Measurements from ENCODE around the gene TACO1.

Gene TACO1

DNA sequence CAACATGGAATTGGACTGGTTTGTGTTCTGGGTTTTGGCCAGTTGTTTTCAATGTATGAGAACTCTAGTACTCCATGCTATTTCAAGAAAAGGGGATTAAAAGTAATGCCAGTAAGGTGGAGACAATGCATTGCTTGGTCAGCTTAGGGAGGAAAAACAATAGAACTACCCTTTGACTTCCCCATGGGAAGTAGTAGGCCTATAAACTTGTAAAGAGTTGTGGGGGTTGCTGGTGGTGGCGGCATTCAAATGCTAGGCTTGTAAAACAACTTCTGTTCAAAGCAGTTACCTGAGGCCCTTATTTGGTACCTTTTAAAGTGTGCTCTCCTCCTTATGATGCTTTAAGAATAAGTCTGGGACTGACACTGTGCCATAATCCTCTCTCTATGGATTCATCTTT, 30.9 kb downstream of the TACO1 start:
- Histone ChIP-seq H3K4me3 (ENCODE audit: low read length) (no peak overlapping the region), H3K27me3 (ENCODE audit: control insufficient read depth, insufficient read depth, low read length) (no peaks in the 10 kb centered on the region), H3K4me1 (ENCODE audit: control insufficient read depth, insufficient read depth, low read length) (peaks cover 17% of the 10 kb centered on the region), H3K36me3 (ENCODE audit: control insufficient read depth, insufficient read depth, low read length) (peaks cover 7% of the 10 kb centered on the region), H3K9ac (ENCODE audit: low read length) (no peak overlapping the region), H3K27ac (ENCODE audit: low read depth, low read length) (no peak overlapping the region)

DNA sequence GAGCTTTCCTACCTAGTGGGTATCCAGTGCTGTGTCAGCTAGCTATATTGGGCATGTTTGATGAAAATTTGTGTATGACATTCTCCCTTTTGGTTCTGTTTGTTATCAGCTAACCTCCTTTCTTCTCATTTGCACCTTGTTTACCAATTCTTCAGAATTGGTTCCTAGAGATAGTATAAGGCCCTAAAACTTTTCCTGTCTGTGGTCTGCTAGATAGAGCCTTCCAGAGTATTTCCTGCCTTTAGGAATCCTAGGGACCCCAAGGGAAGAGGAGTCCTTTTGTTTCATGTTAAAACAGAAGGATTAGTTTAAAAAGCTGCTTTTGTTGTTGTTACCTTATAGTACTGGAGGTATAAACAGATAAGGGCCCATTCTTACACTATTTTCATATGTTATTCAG, 33.0 kb downstream of the TACO1 start:
- Histone ChIP-seq H3K9ac (ENCODE audit: low read length) (no peak overlapping the region), H3K4me1 (ENCODE audit: control insufficient read depth, insufficient read depth, low read length) (peaks cover 22% of the 10 kb centered on the region), H3K27me3 (ENCODE audit: control insufficient read depth, insufficient read depth, low read length) (no peaks in the 10 kb centered on the region), H3K4me3 (ENCODE audit: low read length) (no peak overlapping the region), H3K36me3 (ENCODE audit: control insufficient read depth, insufficient read depth, low read length) (peaks cover 10% of the 10 kb centered on the region), H3K27ac (ENCODE audit: low read depth, low read length) (no peak overlapping the region)

DNA sequence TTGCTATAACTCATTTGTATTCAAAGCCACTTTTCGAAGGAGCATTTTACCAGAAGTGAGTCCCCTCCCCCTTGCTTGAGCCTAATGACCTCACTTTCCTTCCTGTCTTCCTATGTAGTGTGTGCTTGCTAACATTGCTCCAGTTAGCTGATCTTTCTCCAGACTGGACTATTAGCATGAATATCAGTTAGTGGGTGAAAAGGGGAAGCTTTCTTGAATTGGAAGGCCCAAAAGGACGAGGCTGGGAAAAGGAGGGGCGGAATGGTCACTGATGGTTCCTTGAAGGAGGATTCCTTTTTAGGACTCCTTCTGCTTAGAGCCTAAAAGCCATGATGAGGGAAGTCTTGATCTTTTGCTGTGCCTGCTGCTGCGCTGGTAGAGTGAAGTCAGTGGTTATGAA, 33.5 kb downstream of the TACO1 start:
- H3K4me1 ChIP-seq (ENCODE audit: control insufficient read depth, insufficient read depth, low read length) = peaks cover 22% of the 10 kb centered on the region
- peaks cover 10% of the 10 kb centered on the region for H3K36me3 ChIP-seq (ENCODE audit: control insufficient read depth, insufficient read depth, low read length)
- no peak overlapping the region for H3K9ac ChIP-seq (ENCODE audit: low read length)
- no peaks in the 10 kb centered on the region for H3K27me3 ChIP-seq (ENCODE audit: control insufficient read depth, insufficient read depth, low read length)
- peak overlapping the region; percentile 16 for H3K27ac ChIP-seq (ENCODE audit: low read depth, low read length)
- no peak overlapping the region for H3K4me3 ChIP-seq (ENCODE audit: low read length)

DNA sequence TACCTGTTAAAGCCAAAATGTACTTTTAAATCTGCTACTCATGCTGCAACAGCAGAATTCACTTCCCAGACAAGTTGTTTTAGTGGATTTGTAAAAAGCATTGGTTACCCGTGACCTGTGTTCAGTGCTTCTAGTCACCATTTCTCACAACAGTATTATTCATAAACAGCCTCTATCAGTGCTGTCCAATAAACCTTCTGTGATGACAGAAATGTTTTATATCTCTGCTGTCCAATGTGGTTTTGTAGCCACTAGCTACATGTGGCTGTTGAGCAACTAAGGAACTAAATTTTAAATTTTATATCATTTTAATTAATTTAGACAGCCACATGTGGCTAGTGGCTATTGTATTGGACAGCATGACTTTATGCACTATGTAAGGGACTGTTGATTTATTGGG, 34.1 kb downstream of the TACO1 start:
- Histone ChIP-seq H3K36me3 (ENCODE audit: control insufficient read depth, insufficient read depth, low read length) (peaks cover 10% of the 10 kb centered on the region), H3K27ac (ENCODE audit: low read depth, low read length) (peak overlapping the region; percentile 16), H3K4me1 (ENCODE audit: control insufficient read depth, insufficient read depth, low read length) (peaks cover 22% of the 10 kb centered on the region), H3K4me3 (ENCODE audit: low read length) (no peak overlapping the region), H3K27me3 (ENCODE audit: control insufficient read depth, insufficient read depth, low read length) (no peaks in the 10 kb centered on the region), H3K9ac (ENCODE audit: low read length) (no peak overlapping the region)

DNA sequence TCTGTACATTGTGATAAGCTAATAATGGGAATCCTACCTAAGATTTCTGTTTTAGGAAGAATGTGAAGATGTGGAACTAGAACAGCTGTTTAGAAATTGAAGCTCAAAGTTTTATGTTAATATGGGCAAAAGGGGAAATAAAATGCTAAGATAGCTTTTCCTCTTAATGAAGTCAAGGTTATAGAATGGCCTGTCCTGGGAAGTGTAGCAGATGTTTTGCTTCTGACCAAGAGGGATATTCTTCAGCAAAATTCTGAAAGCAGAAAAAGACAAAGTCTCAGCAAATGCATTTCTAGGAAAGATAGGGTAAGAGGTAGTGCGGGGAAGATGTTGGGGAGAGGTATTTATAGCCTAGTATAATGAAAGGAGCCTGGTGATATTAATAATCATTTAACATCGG, 34.6 kb downstream of the TACO1 start:
- H3K9ac ChIP-seq (ENCODE audit: low read length) = no peak overlapping the region
- no peak overlapping the region for H3K4me3 ChIP-seq (ENCODE audit: low read length)
- no peak overlapping the region for H3K27ac ChIP-seq (ENCODE audit: low read depth, low read length)
- H3K36me3 ChIP-seq (ENCODE audit: control insufficient read depth, insufficient read depth, low read length) = peaks cover 10% of the 10 kb centered on the region
- H3K4me1 ChIP-seq (ENCODE audit: control insufficient read depth, insufficient read depth, low read length) = peaks cover 22% of the 10 kb centered on the region
- H3K27me3 ChIP-seq (ENCODE audit: control insufficient read depth, insufficient read depth, low read length) = no peaks in the 10 kb centered on the region

DNA sequence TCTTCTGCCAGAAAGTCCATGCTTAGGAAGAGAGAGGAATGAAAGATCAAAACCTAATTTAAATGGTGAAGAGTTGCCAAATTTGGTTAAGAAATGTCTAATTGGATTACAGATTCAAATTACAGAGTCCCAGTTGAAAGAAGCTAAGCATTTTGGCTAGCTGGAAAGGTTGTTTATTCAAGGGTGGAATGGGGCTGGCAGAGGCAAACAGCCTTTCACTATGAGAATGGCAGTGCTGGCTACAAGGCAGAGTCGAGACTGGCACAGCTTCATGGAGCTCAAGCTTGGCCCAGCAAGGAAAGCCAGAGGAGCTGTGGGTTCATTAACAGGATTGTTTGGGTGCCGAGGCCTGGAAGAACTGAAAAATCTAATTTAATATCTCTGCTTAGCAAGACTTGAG, 35.1 kb downstream of the TACO1 start:
- H3K4me1 ChIP-seq (ENCODE audit: control insufficient read depth, insufficient read depth, low read length) = peaks cover 22% of the 10 kb centered on the region
- peaks cover 10% of the 10 kb centered on the region for H3K36me3 ChIP-seq (ENCODE audit: control insufficient read depth, insufficient read depth, low read length)
- H3K27me3 ChIP-seq (ENCODE audit: control insufficient read depth, insufficient read depth, low read length) = no peaks in the 10 kb centered on the region
- no peak overlapping the region for H3K4me3 ChIP-seq (ENCODE audit: low read length)
- H3K27ac ChIP-seq (ENCODE audit: low read depth, low read length) = no peak overlapping the region
- H3K9ac ChIP-seq (ENCODE audit: low read length) = no peak overlapping the region

DNA sequence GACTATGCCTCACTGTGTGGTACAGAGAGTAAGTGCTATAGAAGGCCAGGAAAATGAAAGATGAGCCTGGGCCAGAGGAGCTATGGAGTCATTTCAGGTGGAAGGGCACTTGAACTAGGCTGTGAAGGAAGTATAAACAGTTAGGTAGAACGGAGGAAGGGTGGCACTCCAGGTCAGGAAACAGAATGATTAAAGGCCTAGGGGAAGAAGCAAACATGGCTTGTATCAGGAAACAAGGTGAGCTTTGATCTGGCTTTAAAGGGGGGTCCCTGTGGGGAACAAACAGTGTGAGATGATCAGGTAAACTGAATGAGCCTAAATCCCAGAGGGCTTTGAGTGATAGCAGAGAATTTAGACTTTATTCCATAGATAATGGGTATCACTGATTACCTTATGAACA, 38.4 kb downstream of the TACO1 start:
- Histone ChIP-seq H3K4me1 (ENCODE audit: control insufficient read depth, insufficient read depth, low read length) (peaks cover 18% of the 10 kb centered on the region), H3K4me3 (ENCODE audit: low read length) (no peak overlapping the region), H3K9ac (ENCODE audit: low read length) (no peak overlapping the region)

DNA sequence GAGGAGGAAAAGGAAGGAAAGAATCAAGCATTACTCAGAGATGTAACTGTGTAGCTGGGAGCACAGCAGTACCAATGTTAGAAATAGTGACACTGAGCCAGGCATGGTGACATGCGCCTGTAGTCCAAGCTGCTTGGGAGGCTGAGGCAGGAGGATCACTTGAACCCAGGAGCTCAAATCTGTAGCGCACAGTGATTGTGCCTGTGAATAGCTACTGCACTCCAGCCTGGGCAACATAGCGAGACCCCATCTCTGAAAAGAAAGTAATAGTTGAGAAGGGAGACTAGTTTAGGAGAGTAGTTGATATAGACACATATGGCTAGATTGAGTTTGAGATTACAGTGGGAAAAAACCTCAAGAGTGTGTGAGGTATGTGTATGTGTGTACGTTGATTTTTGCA, 39.3 kb downstream of the TACO1 start:
- no peak overlapping the region for H3K9ac ChIP-seq (ENCODE audit: low read length)
- no peak overlapping the region for H3K27ac ChIP-seq (ENCODE audit: low read depth, low read length)
- peaks cover 14% of the 10 kb centered on the region for H3K4me1 ChIP-seq (ENCODE audit: control insufficient read depth, insufficient read depth, low read length)
- H3K27me3 ChIP-seq (ENCODE audit: control insufficient read depth, insufficient read depth, low read length) = no peaks in the 10 kb centered on the region
- peaks cover 4% of the 10 kb centered on the region for H3K36me3 ChIP-seq (ENCODE audit: control insufficient read depth, insufficient read depth, low read length)
- H3K4me3 ChIP-seq (ENCODE audit: low read length) = no peak overlapping the region

More for the DNA sequence above, 38.4 kb downstream of the TACO1 start:
- no peak overlapping the region for H3K27ac ChIP-seq (ENCODE audit: low read depth, low read length)
- no peaks in the 10 kb centered on the region for H3K27me3 ChIP-seq (ENCODE audit: control insufficient read depth, insufficient read depth, low read length)
- H3K36me3 ChIP-seq (ENCODE audit: control insufficient read depth, insufficient read depth, low read length) = peaks cover 4% of the 10 kb centered on the region

DNA sequence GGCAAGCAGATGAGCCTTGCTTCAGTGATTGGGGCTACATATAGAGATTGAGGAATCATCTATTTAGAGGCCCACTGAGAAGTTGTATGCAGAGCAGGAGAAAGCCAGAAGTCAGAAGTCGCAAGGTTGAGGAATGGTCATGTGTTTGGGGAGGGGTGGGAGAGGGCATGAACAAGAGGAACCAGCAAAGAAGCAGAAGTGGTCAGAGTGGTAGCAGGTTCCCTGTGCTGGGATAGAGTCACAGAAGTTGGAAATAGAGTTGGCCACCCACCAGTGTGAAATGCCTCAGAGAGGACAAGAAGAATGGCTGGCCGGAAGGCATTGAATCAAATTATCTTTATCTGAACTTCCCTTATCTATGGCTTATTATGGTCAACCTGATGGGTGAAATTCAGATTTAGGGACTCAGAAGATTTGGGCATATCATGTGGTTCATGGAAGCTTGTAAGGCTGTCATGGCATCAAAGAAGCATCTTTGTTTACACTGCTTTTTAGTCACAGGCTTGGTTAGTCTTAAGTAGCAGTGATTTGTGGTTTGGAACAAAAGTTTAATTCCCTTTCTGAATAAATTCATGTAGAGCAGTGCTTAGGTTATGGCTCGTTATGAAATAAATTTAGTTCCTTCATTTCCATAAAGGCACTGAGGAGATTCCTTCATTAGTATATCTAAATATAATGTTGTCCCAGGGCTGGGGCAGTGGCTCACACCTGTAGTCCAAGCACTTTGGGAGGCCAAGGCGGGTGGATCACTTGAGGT, 41.2 kb downstream of the TACO1 start:
- peaks cover 9% of the 10 kb centered on the region for H3K36me3 ChIP-seq (ENCODE audit: control insufficient read depth, insufficient read depth, low read length)
- no peaks in the 10 kb centered on the region for H3K27me3 ChIP-seq (ENCODE audit: control insufficient read depth, insufficient read depth, low read length)
- H3K4me3 ChIP-seq (ENCODE audit: low read length) = no peak overlapping the region
- H3K27ac ChIP-seq (ENCODE audit: low read depth, low read length) = no peak overlapping the region
- H3K4me1 ChIP-seq (ENCODE audit: control insufficient read depth, insufficient read depth, low read length) = peaks cover 5% of the 10 kb centered on the region
- H3K9ac ChIP-seq (ENCODE audit: low read length) = no peak overlapping the region

DNA sequence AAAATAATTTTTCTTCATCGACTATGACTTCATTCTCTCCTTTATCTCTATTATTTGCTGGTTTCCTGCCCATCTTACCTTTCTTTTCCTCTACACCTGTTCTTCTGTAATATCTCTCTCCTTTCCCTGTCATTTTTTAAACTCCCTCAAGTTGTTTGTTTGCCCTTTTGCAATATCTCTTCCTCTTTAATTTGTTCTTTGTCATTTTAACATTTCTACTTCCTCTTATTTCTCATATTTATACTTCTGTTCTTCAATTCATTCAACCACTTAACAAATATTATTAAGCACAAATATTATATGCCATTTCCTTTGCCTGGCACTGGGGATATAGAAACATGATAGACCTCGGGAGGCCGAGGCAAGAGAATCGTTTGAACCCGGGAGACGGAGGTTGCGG, 44.2 kb downstream of the TACO1 start:
- Histone ChIP-seq H3K36me3 (ENCODE audit: control insufficient read depth, insufficient read depth, low read length) (peaks cover 9% of the 10 kb centered on the region), H3K9ac (ENCODE audit: low read length) (no peak overlapping the region), H3K27me3 (ENCODE audit: control insufficient read depth, insufficient read depth, low read length) (no peaks in the 10 kb centered on the region), H3K27ac (ENCODE audit: low read depth, low read length) (no peak overlapping the region), H3K4me1 (ENCODE audit: control insufficient read depth, insufficient read depth, low read length) (no peaks in the 10 kb centered on the region), H3K4me3 (ENCODE audit: low read length) (no peak overlapping the region)

DNA sequence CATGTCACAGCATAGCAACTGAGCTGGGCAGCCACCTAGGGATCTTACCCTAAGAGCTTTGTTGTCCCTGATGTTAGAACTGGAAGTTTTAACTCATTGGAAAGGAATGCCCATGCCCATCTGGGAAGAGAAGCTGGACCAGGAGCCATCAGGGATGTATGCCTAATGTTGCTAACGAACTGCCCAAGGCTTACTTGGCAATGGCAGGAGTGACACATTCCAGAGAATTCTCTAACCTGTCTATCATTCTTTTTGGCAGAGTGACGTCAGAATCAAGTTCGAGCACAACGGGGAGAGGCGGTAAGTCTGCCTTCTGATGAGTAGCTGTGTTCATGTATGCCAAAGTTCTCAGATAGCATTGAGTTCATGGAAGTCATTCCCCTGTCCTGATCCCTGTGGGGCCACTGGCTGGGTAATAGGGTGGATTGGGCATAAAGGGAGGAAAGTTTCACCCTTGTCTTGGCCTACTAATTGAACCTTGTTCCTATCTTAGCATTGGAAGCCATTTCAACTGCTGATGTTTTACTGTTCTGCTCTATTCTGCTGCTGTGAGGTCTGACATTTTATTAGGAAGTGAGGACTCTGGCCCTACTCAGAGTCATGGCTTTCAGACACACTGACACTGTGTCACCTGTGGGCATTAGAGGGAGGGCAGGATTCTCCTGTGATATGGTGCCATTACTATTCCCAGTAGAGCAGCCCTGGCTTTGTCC, 45.2 kb downstream of the TACO1 start:
- Histone ChIP-seq H3K36me3 (ENCODE audit: control insufficient read depth, insufficient read depth, low read length) (peaks cover 9% of the 10 kb centered on the region), H3K27me3 (ENCODE audit: control insufficient read depth, insufficient read depth, low read length) (no peaks in the 10 kb centered on the region), H3K27ac (ENCODE audit: low read depth, low read length) (no peak overlapping the region), H3K9ac (ENCODE audit: low read length) (no peak overlapping the region), H3K4me3 (ENCODE audit: low read length) (no peak overlapping the region), H3K4me1 (ENCODE audit: control insufficient read depth, insufficient read depth, low read length) (no peaks in the 10 kb centered on the region)

DNA sequence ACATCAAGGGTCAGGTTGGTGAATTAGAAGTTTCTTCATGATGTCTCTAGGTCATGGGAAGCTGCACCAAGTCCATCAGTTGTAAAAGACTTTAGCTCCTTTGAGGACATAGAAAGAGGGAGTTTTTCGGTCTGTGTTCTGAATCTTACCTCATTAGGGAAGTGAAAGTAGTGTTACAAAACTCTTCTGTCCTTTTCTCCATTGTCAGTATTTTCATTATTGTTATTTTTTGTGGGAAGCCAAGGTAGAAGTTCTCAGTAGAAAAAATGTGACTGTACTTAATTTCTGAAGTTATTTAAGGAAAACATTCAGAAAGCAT, 45.8 kb downstream of the TACO1 start:
- H3K27me3 ChIP-seq (ENCODE audit: control insufficient read depth, insufficient read depth, low read length) = no peaks in the 10 kb centered on the region
- H3K9ac ChIP-seq (ENCODE audit: low read length) = no peak overlapping the region
- no peaks in the 10 kb centered on the region for H3K4me1 ChIP-seq (ENCODE audit: control insufficient read depth, insufficient read depth, low read length)
- no peak overlapping the region for H3K27ac ChIP-seq (ENCODE audit: low read depth, low read length)
- no peak overlapping the region for H3K4me3 ChIP-seq (ENCODE audit: low read length)
- peaks cover 9% of the 10 kb centered on the region for H3K36me3 ChIP-seq (ENCODE audit: control insufficient read depth, insufficient read depth, low read length)

Data from rectal smooth muscle tissue (tissue), 1 donor.